Measurements from ENCODE around the gene HDAC5. TPM values are rescaled to one million over a fixed set of nuclear protein-coding genes. Genes with fewer than 3 reads are reported as not detected.

Gene HDAC5
- total RNA-seq, 1 donor from 2014 or later: 43.3 TPM

DNA sequence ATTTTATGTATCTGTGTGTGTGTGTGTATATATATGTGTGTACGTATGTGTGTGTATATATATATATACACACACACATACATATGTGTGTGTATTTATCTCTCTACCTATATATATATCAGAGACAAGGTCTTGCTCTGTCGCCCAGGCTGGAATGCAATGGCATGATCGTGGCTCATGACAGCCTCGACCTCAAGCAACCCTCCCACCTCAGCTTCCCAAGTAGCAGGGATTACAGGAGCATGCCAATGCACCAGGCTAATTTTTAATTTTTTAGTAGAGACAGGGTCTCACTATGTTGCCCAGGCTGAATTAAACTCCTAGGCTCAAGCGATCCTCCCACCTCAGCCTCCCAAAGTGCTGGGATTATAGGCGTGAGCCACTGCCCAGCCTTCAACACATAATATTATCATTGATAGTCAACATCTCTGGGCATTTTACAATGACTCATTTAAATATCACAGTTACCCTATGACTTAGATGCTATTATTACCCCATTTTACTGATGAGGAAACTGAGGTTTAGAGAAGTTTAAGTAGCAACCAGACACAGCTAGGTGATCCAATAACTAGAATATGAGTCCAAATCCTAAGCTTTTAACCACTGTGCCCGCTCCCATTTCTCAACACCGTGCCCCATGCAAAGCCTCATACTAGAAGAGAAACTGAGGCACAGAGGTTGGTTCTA lies 28.6 kb downstream of the HDAC5 start:
- no peaks in the 10 kb centered on the region for H3K27me3 Mint-ChIP-seq
- H3K36me3 Mint-ChIP-seq: no peaks in the 10 kb centered on the region
- peaks cover 12% of the 10 kb centered on the region for H3K4me1 Mint-ChIP-seq (ENCODE audit: unreplicated experiment)
- H3K27ac Mint-ChIP-seq: peak overlapping the region; percentile 93
- TF ChIP-seq, protein P1, sequence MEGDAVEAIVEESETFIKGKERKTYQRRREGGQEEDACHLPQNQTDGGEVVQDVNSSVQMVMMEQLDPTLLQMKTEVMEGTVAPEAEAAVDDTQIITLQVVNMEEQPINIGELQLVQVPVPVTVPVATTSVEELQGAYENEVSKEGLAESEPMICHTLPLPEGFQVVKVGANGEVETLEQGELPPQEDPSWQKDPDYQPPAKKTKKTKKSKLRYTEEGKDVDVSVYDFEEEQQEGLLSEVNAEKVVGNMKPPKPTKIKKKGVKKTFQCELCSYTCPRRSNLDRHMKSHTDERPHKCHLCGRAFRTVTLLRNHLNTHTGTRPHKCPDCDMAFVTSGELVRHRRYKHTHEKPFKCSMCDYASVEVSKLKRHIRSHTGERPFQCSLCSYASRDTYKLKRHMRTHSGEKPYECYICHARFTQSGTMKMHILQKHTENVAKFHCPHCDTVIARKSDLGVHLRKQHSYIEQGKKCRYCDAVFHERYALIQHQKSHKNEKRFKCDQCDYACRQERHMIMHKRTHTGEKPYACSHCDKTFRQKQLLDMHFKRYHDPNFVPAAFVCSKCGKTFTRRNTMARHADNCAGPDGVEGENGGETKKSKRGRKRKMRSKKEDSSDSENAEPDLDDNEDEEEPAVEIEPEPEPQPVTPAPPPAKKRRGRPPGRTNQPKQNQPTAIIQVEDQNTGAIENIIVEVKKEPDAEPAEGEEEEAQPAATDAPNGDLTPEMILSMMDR (conservative IDR thresholded peaks at IDR 0.05): no peak
- no peak overlapping the region for H3K4me3 Mint-ChIP-seq
- DNase-seq (ENCODE audit: extremely low spot score, unreplicated experiment): no peak
- H3K9me3 Mint-ChIP-seq: no peaks in the 10 kb centered on the region

DNA sequence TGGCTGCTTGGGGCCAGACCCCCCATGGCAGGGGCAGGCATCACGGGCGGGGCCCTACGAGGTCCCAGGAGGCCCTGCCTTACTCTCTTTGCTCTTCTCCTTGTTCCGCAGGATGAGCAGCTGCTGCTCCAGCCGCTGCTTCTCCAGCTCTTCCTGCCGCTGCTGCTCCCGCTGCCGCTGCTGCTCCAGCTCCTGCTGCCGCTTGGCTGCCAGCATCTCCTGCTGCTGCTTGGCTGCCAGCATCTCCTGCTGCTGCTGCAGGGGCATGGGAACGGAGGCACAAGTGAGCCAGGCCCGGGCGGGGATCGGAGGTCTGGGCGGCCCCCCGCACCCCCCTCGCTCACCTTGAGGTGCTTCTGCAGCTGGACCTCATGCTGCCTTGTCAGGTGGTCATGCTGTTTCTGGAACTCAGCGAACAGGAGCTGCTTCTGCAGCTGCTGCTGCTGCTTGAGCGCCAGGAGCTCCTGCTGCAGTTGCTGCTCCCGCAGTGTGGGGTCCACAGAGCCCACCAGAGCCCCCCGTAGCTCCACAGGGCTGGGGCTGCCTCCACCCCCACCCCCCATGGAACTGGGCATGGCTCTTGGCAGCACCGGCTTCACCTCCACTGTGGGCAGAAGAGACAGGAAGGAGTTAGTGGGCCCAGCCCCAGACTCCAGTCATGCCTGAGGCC lies 30.1 kb downstream of the HDAC5 start:
- TF ChIP-seq, protein P1 (conservative IDR thresholded peaks at IDR 0.05): no peak
- Mint-ChIP-seq H3K27me3 (no peaks in the 10 kb centered on the region), H3K9me3 (no peaks in the 10 kb centered on the region), H3K36me3 (peaks cover 5% of the 10 kb centered on the region), H3K27ac (no peak overlapping the region), H3K4me3 (no peak overlapping the region), H3K4me1 (ENCODE audit: unreplicated experiment) (peaks cover 18% of the 10 kb centered on the region)
- no peak for DNase-seq (ENCODE audit: extremely low spot score, unreplicated experiment)

DNA sequence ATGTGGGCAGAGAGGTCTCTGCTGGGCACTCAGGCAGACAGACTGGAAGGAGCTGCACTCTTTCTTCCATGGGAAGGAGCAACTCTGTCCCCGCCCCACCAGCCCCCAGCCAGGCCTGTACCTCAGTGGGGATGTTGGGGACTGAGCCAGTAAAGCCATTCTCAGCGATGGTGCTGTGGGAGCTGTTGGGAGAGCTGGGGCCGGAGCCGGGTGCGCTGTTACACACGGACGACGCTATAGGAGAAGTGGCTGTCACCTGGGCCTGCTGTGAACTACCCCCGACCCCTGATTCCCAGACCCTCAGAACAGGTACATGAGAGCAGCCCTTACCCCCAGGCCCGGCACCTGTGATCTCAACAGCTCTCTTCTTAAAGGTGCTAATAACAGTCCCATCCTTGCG lies 31.4 kb downstream of the HDAC5 start:
- no peak overlapping the region for H3K27ac Mint-ChIP-seq
- TF ChIP-seq, protein P1 (conservative IDR thresholded peaks at IDR 0.05): no peak
- H3K27me3 Mint-ChIP-seq: no peaks in the 10 kb centered on the region
- H3K4me1 Mint-ChIP-seq (ENCODE audit: unreplicated experiment): peaks cover 16% of the 10 kb centered on the region
- peaks cover 5% of the 10 kb centered on the region for H3K36me3 Mint-ChIP-seq
- no peak overlapping the region for H3K4me3 Mint-ChIP-seq
- no peaks in the 10 kb centered on the region for H3K9me3 Mint-ChIP-seq
- no peak for DNase-seq (ENCODE audit: extremely low spot score, unreplicated experiment)

DNA sequence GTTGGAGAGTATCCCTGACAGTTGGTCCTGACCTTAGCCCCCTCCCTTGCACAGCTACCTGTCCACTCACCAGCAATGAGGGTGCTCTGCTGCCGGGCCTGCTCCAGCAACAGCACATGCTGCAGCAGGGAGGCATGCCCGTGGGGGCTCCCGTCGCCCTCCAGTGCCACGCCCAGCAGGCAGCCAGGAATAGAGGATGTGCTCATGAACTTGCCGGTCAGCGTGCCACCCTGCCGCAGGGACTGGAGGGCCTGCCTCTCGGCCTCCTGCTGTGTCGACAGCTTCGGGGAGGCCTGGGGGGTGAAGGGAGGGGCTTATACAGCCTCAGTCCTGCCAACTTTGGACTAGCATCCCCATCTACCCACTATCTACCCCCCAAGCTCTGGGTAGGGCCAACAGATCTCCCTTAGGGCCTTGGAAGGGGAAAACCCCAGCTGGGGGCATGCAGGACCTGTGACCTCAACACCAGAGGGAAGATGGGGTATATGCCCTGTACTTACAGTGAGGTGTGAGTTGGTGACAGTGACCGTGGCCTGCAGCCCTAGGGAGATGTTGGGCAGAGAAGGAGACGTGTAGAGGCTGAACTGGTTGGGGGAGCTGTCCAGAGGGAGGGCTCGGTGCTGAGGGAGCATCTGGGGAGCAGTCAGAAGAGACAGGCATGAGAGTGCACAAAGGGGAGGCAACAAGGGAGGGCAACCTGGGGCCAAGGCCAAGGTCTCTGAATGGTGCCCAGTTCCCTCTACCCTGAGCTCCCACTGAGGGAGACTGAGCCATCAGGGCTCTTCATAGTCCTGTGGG lies 32.0 kb downstream of the HDAC5 start:
- Mint-ChIP-seq H3K4me3 (no peak overlapping the region), H3K4me1 (ENCODE audit: unreplicated experiment) (peaks cover 19% of the 10 kb centered on the region), H3K9me3 (no peaks in the 10 kb centered on the region), H3K27ac (no peak overlapping the region), H3K36me3 (peaks cover 5% of the 10 kb centered on the region), H3K27me3 (no peaks in the 10 kb centered on the region)
- no peak for DNase-seq (ENCODE audit: extremely low spot score, unreplicated experiment)
- TF ChIP-seq, protein P1 (conservative IDR thresholded peaks at IDR 0.05): no peak

DNA sequence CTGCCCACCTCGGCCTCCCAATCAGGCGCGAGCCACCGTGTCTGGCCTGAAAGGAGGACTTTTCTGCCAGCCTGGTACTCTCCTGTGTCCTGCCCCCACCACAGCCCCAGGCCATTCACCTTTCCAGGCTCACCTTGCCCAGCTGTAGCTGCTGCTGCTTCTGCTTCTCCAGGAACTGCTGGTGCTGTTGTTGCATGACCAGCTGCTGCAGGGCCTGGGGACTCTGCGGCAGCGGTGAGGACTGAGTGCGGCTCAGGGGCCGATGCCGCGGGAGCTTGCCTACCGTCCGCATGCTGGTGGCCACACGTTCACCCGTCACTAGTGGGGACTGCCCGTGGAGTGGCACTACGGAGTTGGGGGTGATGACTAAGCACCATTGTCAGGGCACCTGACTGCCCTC lies 35.2 kb downstream of the HDAC5 start:
- H3K4me3 Mint-ChIP-seq: no peak overlapping the region
- peak overlapping the region; percentile 24 for H3K27ac Mint-ChIP-seq
- no peak for DNase-seq (ENCODE audit: extremely low spot score, unreplicated experiment)
- H3K27me3 Mint-ChIP-seq: no peaks in the 10 kb centered on the region
- H3K9me3 Mint-ChIP-seq: no peaks in the 10 kb centered on the region
- H3K36me3 Mint-ChIP-seq: peaks cover 5% of the 10 kb centered on the region
- H3K4me1 Mint-ChIP-seq (ENCODE audit: unreplicated experiment): peaks cover 20% of the 10 kb centered on the region
- TF ChIP-seq, protein P1 (conservative IDR thresholded peaks at IDR 0.05): no peak
